ENCODE measurements around the gene TCEA3. TPM values are rescaled to one million over a fixed set of nuclear protein-coding genes. Genes with fewer than 3 reads are reported as not detected.

Gene TCEA3
- total and polyA plus RNA-seq, 7 donors: 26.9 to 222 (median 66.2) TPM

- Histone ChIP-seq H3K9me3 (no peaks in the 10 kb centered on the region), H3K4me1 (peaks cover 0 to 50% (median 38%) of the 10 kb centered on the region in 4 donors), H3K27me3 (no peaks in the 10 kb centered on the region), H3K27ac (peak overlapping the region; percentile 81 to 89 (median 87)), H3K36me3 (peaks cover 0 to 13% (median 7%) of the 10 kb centered on the region in 4 donors), H3K4me3 (peak overlapping the region in 2 of 4 donors; percentile 25 to 75)
- intact Hi-C loops (cut with DNase I): loop anchor here (2.0 kb wide), 1 partner anchor 77 kb away; the partner anchor contains the start of gene HNRNPR
- 8 to 49% methylated on average over 6 of the region's 6 CpGs for WGBS, 2 donors
- DNase-seq: peak; percentile 77
- peak in 1 of 4 experiments; percentile 21 for TF ChIP-seq CTCF (IDR thresholded peaks at IDR 0.05)
- TF ChIP-seq EP300 (IDR thresholded peaks at IDR 0.05): no peak
- TF ChIP-seq POLR2A (IDR thresholded peaks at IDR 0.05): no peak
These were observed 2.8 kb downstream of the TCEA3 start for GRCh38 chr1:23421753-23422240.

- DNase-seq: no peak
- Histone ChIP-seq H3K36me3 (peaks cover 0 to 18% (median 8%) of the 10 kb centered on the region in 4 donors), H3K9me3 (no peaks in the 10 kb centered on the region), H3K27me3 (no peaks in the 10 kb centered on the region), H3K4me3 (no peak overlapping the region), H3K27ac (peak overlapping the region; percentile 36 to 89 (median 87)), H3K4me1 (peaks cover 0 to 50% (median 38%) of the 10 kb centered on the region in 4 donors)
- 34 to 62% methylated on average over 3 of the region's 3 CpGs for WGBS, 2 donors
- TF ChIP-seq EP300 (IDR thresholded peaks at IDR 0.05): no peak
- no peak for TF ChIP-seq CTCF (IDR thresholded peaks at IDR 0.05)
- no peak for TF ChIP-seq POLR2AphosphoS5 (IDR thresholded peaks at IDR 0.05)
- no peak for TF ChIP-seq POLR2A (IDR thresholded peaks at IDR 0.05)
- intact Hi-C loops (cut with DNase I): no loop called here
These were observed 3.2 kb downstream of the TCEA3 start for GRCh38 chr1:23421343-23421742.

- 92 to 95% methylated on average over 3 of the region's 3 CpGs for WGBS, 2 donors
- no peaks in the 10 kb centered on the region for H3K9me3 ChIP-seq
- H3K36me3 ChIP-seq: peaks cover 0 to 23% (median 8%) of the 10 kb centered on the region in 4 donors
- peaks cover 0 to 50% (median 38%) of the 10 kb centered on the region in 4 donors for H3K4me1 ChIP-seq
- H3K27ac ChIP-seq: peak overlapping the region in 1 of 4 donors; percentile 85
- no peaks in the 10 kb centered on the region for H3K27me3 ChIP-seq
- DNase-seq: no peak
- H3K4me3 ChIP-seq: no peak overlapping the region
- TF ChIP-seq POLR2AphosphoS5 (IDR thresholded peaks at IDR 0.05) (no peak), POLR2A (IDR thresholded peaks at IDR 0.05) (no peak), CTCF (IDR thresholded peaks at IDR 0.05) (no peak), EP300 (IDR thresholded peaks at IDR 0.05) (no peak)
- intact Hi-C loops (cut with DNase I): no loop called here
These were observed 3.8 kb downstream of the TCEA3 start for GRCh38 chr1:23420778-23421177.

- Histone ChIP-seq H3K27me3 (no peaks in the 10 kb centered on the region), H3K4me3 (no peak overlapping the region), H3K4me1 (peaks cover 0 to 39% (median 32%) of the 10 kb centered on the region in 4 donors), H3K36me3 (peaks cover 0 to 32% (median 8%) of the 10 kb centered on the region in 4 donors), H3K9me3 (no peaks in the 10 kb centered on the region), H3K27ac (no peak overlapping the region)
- TF ChIP-seq POLR2AphosphoS5 (IDR thresholded peaks at IDR 0.05): no peak
- no peak for TF ChIP-seq CTCF (IDR thresholded peaks at IDR 0.05)
- TF ChIP-seq POLR2A (IDR thresholded peaks at IDR 0.05): no peak
- TF ChIP-seq EP300 (IDR thresholded peaks at IDR 0.05): no peak
- WGBS, 2 donors: 85 to 90% methylated on average over 6 of the region's 6 CpGs
- intact Hi-C loops (cut with DNase I): no loop called here
- no peak for DNase-seq
These were observed 5.4 kb downstream of the TCEA3 start for GRCh38 chr1:23419180-23419579.

GRCh38 chr1:23417570-23417969, 7.0 kb downstream of the TCEA3 start:
- 43 to 72% methylated on average over 3 of the region's 3 CpGs for WGBS, 2 donors
- intact Hi-C loops (cut with DNase I): no loop called here
- no peaks in the 10 kb centered on the region for H3K9me3 ChIP-seq
- peaks cover 0 to 32% (median 8%) of the 10 kb centered on the region in 4 donors for H3K36me3 ChIP-seq
- no peak overlapping the region for H3K27ac ChIP-seq
- TF ChIP-seq POLR2A (IDR thresholded peaks at IDR 0.05) (no peak), CTCF (IDR thresholded peaks at IDR 0.05) (no peak), EP300 (IDR thresholded peaks at IDR 0.05) (no peak), POLR2AphosphoS5 (IDR thresholded peaks at IDR 0.05) (no peak)
- H3K4me3 ChIP-seq: no peak overlapping the region
- peaks cover 0 to 23% (median 19%) of the 10 kb centered on the region in 4 donors for H3K4me1 ChIP-seq
- no peak for DNase-seq
- H3K27me3 ChIP-seq: no peaks in the 10 kb centered on the region

Data from sigmoid colon (tissue), 7 donors.